Colonic mucosa (tissue), 4 donors: ENCODE measurements around the gene SPSB4. TPM values are rescaled to one million over a fixed set of nuclear protein-coding genes. Genes with fewer than 3 reads are reported as not detected.
"Not testable (repeated sequence)": the region's sequence is repeated elsewhere in the genome, so short reads cannot be mapped to it uniquely, and the experiment has no call there.

Experiments used
- DNase-seq: peaks from one replicate; pipeline ENCODE4 v3.0.0-alpha.2; 2020
- H3K27ac ChIP-seq: fragments of 200-600 bp; one replicate; pipeline ENCODE4 v1.8.0; 2021
- H3K27me3 ChIP-seq: fragments of 200-600 bp; one replicate; pipeline ENCODE4 v1.8.0; 2021
- H3K36me3 ChIP-seq: fragments of 200-600 bp; one replicate; pipeline ENCODE4 v1.8.0; 2021
- H3K4me1 ChIP-seq: fragments of 200-600 bp; one replicate; pipeline ENCODE4 v1.8.0; 2021; ENCODE audit warnings: mild to moderate bottlenecking
- H3K4me3 ChIP-seq: fragments of 200-600 bp; one replicate; pipeline ENCODE4 v1.8.0; 2021
- H3K9ac ChIP-seq, 2 donors: one replicate each; pipeline ENCODE4 v1.7.0; 2013; ENCODE audit warnings: control low read depth in 2 of 2, low read depth in 2 of 2, low read length in 2 of 2
- H3K9me3 ChIP-seq: fragments of 200-600 bp; one replicate; pipeline ENCODE4 v1.8.0; 2021
- intact Hi-C: fragments of 100-400 bp; cut with DNase I; formaldehyde crosslinking; loops from one replicate; pipeline ENCODE4 v1.14.1; 2022
- total RNA-seq, 2 donors: library from RNA; stranded (reverse); fragmentation: NEBNext Ultra II Directional in 1 of 2; extraction: Animal tissue kit (Norgen Biotek cat#: 25700) in 1 of 2; gene quantifications; one replicate each; pipeline ENCODE4 v1.2.1, GENCODE V29; 2021
- TF ChIP-seq, protein P1 (sequence below): fragments of 200-600 bp; IDR thresholded peaks from one replicate; pipeline ENCODE4 v1.8.0; 2022; ENCODE audit warnings: antibody characterized with exemption, mild to moderate bottlenecking
- donor health status: healthy.
- donor health status: DM: no; HTN: no; CAD: no.
- donor health status: DM: no; HTN: no; CAD: no.

The SPSB4 gene
- total RNA-seq, 2 donors from 2014 or later, result not detected

GRCh38 chr3:141012571-141012970 lies 38.6 kb upstream of the SPSB4 start:
- TF ChIP-seq, protein P1, sequence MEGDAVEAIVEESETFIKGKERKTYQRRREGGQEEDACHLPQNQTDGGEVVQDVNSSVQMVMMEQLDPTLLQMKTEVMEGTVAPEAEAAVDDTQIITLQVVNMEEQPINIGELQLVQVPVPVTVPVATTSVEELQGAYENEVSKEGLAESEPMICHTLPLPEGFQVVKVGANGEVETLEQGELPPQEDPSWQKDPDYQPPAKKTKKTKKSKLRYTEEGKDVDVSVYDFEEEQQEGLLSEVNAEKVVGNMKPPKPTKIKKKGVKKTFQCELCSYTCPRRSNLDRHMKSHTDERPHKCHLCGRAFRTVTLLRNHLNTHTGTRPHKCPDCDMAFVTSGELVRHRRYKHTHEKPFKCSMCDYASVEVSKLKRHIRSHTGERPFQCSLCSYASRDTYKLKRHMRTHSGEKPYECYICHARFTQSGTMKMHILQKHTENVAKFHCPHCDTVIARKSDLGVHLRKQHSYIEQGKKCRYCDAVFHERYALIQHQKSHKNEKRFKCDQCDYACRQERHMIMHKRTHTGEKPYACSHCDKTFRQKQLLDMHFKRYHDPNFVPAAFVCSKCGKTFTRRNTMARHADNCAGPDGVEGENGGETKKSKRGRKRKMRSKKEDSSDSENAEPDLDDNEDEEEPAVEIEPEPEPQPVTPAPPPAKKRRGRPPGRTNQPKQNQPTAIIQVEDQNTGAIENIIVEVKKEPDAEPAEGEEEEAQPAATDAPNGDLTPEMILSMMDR, result no peak
- no peak for DNase-seq
- no peaks in the 10 kb centered on the region for H3K27me3 ChIP-seq

GRCh38 chr3:141015481-141015880 lies 35.7 kb upstream of the SPSB4 start:
- TF ChIP-seq, protein P1, result no peak
- Histone ChIP-seq H3K36me3 (no peaks in the 10 kb centered on the region), H3K4me1 (no peaks in the 10 kb centered on the region), H3K9me3 (no peaks in the 10 kb centered on the region), H3K27ac (no peak overlapping the region), H3K4me3 (no peak overlapping the region), H3K9ac (no peak overlapping the region), H3K27me3 (no peaks in the 10 kb centered on the region)
- intact Hi-C loops, result loop anchor here (5.0 kb wide), 1 partner anchor 87 kb away; no protein-coding TSS in a partner anchor
- DNase-seq, result no peak

More at GRCh38 chr3:141012571-141012970, 38.6 kb upstream of the SPSB4 start:
- H3K4me3 ChIP-seq, result no peak overlapping the region
- intact Hi-C loops, result loop anchor here (5.0 kb wide), 1 partner anchor 180 kb away; no protein-coding TSS in a partner anchor
- no peaks in the 10 kb centered on the region for H3K36me3 ChIP-seq
- H3K9ac ChIP-seq, result no peak overlapping the region
- no peaks in the 10 kb centered on the region for H3K4me1 ChIP-seq
- no peak overlapping the region for H3K27ac ChIP-seq
- no peaks in the 10 kb centered on the region for H3K9me3 ChIP-seq

GRCh38 chr3:141017366-141018322 lies 33.5 kb upstream of the SPSB4 start:
- intact Hi-C loops, result loop anchor here (5.0 kb wide), 1 partner anchor 85 kb away; no protein-coding TSS in a partner anchor
- DNase-seq, H3K27ac ChIP-seq, H3K27me3 ChIP-seq, H3K4me1 ChIP-seq, H3K9ac ChIP-seq, H3K4me3 ChIP-seq, H3K9me3 ChIP-seq, H3K36me3 ChIP-seq: not testable (repeated sequence)

DNA sequence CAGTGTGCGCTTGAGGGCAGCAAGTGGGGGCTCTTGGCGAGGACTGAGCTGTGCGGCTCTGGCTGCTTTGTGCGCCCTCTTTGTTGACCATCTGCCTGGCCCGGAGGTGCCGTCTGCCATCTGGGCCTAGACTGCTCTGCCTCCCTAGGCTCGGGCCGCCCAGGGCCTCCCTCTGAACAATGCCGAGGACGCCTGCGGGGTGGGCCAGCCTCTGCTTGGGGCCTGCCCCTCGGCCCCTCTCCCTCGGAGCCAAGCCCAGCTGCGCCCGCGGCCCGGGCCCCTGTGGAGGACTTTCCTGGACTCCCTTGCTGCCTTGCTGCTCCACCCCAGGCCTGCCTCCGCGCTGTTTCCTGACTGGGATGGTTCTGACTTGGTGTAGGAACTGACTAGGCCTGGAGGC lies 31.9 kb upstream of the SPSB4 start:
- intact Hi-C loops, result loop anchor here (5.0 kb wide), 1 partner anchor 83 kb away; no protein-coding TSS in a partner anchor
- Histone ChIP-seq H3K9ac (no peak overlapping the region), H3K27me3 (no peaks in the 10 kb centered on the region), H3K36me3 (no peaks in the 10 kb centered on the region), H3K9me3 (no peaks in the 10 kb centered on the region), H3K27ac (no peak overlapping the region), H3K4me1 (no peaks in the 10 kb centered on the region), H3K4me3 (no peak overlapping the region)
- TF ChIP-seq, protein P1, result no peak
- DNase-seq, result no peak

DNA sequence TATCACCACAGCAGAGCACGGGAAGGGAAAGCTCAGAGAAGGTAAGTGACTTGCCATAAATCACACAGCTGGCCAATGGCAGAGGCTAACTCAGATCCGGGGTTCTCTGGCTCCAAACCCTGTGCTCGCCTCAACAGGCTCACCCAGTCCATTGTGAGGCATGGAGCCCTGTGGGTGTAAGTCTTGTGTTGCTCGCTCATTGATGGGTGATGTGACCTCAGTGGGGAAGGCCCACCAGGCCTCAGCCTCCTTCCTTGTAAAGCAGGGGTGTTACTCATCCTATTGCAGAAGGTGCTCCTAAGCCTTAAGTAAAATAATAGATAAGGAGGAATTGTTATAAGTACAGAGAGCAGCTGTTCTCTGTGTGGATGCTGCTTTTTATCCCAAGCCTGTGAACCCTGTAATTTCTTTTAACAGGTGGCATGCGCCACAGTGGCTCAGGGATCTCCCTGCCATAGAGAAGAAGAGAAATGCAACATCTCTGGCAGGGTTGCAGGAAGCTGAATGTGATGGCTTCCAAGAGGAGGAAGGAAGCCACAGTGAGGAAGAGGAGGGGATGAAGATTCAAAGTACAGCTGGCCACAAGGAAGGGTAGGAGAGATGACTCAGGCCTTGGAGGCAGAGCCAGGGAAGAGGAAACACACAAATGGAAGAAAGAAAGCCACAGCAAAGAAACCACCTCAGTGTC lies 30.9 kb upstream of the SPSB4 start:
- no peaks in the 10 kb centered on the region for H3K4me1 ChIP-seq
- no peak overlapping the region for H3K27ac ChIP-seq
- intact Hi-C loops, result no loop called here
- no peak overlapping the region for H3K4me3 ChIP-seq
- no peaks in the 10 kb centered on the region for H3K27me3 ChIP-seq
- H3K9me3 ChIP-seq, result no peaks in the 10 kb centered on the region
- H3K36me3 ChIP-seq, result no peaks in the 10 kb centered on the region
- TF ChIP-seq, protein P1, result no peak
- DNase-seq, result no peak
- no peak overlapping the region for H3K9ac ChIP-seq
